ENCODE results near the gene PDZRN4. TPM values are rescaled to one million over a fixed set of nuclear protein-coding genes. Genes with fewer than 3 reads are reported as not detected.

PDZRN4 gene
- total RNA-seq, 1 experiment from 2014 or later, result not detected

DNA sequence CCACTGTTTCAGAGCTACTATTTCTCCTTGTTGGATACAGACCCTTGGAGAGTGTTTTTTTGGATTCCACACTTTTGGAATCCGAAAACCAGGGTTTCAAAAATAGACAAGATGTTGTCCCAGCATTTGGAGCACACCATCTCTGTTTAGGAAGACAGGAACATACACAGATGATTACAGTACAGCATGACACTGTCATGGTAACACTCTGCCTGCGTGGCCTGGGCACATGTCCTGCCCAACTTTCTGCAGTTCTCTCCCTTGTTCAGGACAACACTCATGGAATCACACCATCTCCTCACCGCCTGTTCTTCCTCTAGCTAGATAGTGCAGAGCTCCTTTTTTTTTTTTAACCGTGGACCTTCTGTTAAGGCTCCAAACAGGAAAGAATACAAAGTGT lies 369.2 kb downstream of the PDZRN4 start:
- TF ChIP-seq, protein P1, sequence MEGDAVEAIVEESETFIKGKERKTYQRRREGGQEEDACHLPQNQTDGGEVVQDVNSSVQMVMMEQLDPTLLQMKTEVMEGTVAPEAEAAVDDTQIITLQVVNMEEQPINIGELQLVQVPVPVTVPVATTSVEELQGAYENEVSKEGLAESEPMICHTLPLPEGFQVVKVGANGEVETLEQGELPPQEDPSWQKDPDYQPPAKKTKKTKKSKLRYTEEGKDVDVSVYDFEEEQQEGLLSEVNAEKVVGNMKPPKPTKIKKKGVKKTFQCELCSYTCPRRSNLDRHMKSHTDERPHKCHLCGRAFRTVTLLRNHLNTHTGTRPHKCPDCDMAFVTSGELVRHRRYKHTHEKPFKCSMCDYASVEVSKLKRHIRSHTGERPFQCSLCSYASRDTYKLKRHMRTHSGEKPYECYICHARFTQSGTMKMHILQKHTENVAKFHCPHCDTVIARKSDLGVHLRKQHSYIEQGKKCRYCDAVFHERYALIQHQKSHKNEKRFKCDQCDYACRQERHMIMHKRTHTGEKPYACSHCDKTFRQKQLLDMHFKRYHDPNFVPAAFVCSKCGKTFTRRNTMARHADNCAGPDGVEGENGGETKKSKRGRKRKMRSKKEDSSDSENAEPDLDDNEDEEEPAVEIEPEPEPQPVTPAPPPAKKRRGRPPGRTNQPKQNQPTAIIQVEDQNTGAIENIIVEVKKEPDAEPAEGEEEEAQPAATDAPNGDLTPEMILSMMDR (IDR thresholded peaks at IDR 0.05; ENCODE audit: insufficient read depth in 1 of 2, low read depth in 1 of 2, low read length in 1 of 2, severe bottlenecking in 1 of 2, unreplicated experiment in 1 of 2), result no peak
- Histone ChIP-seq H3K4me3 (ENCODE audit: low read depth, low read length) (no peak overlapping the region), H3K9me3 (no peaks in the 10 kb centered on the region), H3K4me1 (no peaks in the 10 kb centered on the region), H3K27me3 (replicated peaks; ENCODE audit: control insufficient read depth, insufficient read depth, low read length) (no peaks in the 10 kb centered on the region), H3K36me3 (ENCODE audit: control insufficient read depth, insufficient read depth, low read length) (no peaks in the 10 kb centered on the region)
- BruUV-seq (replicated peaks), result no TSS peak
- ChIA-PET CTCF (no interaction called here), POLR2A (no interaction called here)
- intact Hi-C loops (cut with micrococcal nuclease; ENCODE audit: unreplicated experiment), result no loop called here
- no peaks in the 10 kb centered on the region for H3K4me1 Mint-ChIP-seq (ENCODE audit: low read depth, unreplicated experiment)
- peaks cover 7% of the 10 kb centered on the region for H3K27me3 Mint-ChIP-seq (ENCODE audit: insufficient read depth, unreplicated experiment)
- no peak for DNase-seq
- H3K36me3 Mint-ChIP-seq (ENCODE audit: insufficient read depth, unreplicated experiment), result no peaks in the 10 kb centered on the region
- no peaks in the 10 kb centered on the region for H3K9me3 Mint-ChIP-seq (ENCODE audit: unreplicated experiment)
- H3K4me3 Mint-ChIP-seq (ENCODE audit: unreplicated experiment), result no peak overlapping the region
- no peak overlapping the region for H3K27ac Mint-ChIP-seq (ENCODE audit: unreplicated experiment)

DNA sequence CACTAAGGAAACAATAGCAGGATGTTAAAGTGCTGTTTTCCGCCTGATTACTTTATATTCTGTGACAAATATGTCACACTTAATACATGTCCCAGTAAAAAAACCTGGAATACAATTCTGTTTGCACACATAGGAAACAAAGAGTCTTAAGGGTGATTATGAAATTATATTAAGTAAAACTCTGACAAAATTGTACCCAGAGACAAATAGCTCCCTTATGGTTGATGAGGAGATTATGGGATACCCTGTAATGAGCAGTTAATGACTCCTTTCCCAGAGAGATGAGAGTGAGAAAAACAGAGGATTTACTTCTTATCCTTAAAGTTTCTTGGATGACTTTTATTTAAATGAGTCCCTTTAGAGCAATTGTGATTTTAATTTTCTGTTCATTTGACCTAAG lies 370.6 kb downstream of the PDZRN4 start:
- no peak overlapping the region for H3K4me3 Mint-ChIP-seq (ENCODE audit: unreplicated experiment)
- Histone ChIP-seq H3K36me3 (ENCODE audit: control insufficient read depth, insufficient read depth, low read length) (no peaks in the 10 kb centered on the region), H3K27me3 (replicated peaks; ENCODE audit: control insufficient read depth, insufficient read depth, low read length) (no peaks in the 10 kb centered on the region), H3K4me3 (ENCODE audit: low read depth, low read length) (no peak overlapping the region), H3K4me1 (no peaks in the 10 kb centered on the region), H3K9me3 (no peaks in the 10 kb centered on the region)
- BruUV-seq (replicated peaks), result no TSS peak
- TF ChIP-seq, protein P1 (IDR thresholded peaks at IDR 0.05; ENCODE audit: insufficient read depth in 1 of 2, low read depth in 1 of 2, low read length in 1 of 2, severe bottlenecking in 1 of 2, unreplicated experiment in 1 of 2), result no peak
- POLR2A ChIA-PET, result no interaction called here
- CTCF ChIA-PET, result no interaction called here
- H3K36me3 Mint-ChIP-seq (ENCODE audit: insufficient read depth, unreplicated experiment), result no peaks in the 10 kb centered on the region
- intact Hi-C loops (cut with micrococcal nuclease; ENCODE audit: unreplicated experiment), result no loop called here
- H3K9me3 Mint-ChIP-seq (ENCODE audit: unreplicated experiment), result no peaks in the 10 kb centered on the region
- H3K4me1 Mint-ChIP-seq (ENCODE audit: low read depth, unreplicated experiment), result no peaks in the 10 kb centered on the region
- DNase-seq, result no peak
- H3K27me3 Mint-ChIP-seq (ENCODE audit: insufficient read depth, unreplicated experiment), result peaks cover 5% of the 10 kb centered on the region
- no peak overlapping the region for H3K27ac Mint-ChIP-seq (ENCODE audit: unreplicated experiment)

DNA sequence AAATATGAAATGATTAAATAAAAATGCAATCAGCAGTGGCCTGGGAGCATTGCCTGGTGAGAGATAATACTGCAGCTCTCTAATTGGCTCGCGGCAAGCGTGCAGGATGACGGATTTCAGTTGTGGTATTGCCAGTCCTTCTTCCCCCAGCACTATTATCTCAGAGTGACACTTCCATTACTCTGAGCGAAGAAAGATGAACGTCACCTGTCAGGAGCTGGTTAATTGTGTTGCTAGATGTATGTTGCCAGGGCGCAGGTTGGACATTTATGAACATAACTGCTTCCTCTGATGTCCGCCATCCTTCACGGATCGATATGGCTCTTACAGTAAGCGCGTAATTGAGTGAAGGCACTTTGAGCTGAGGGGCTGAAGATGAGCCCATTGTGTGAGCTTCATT lies 374.9 kb downstream of the PDZRN4 start:
- ChIA-PET CTCF (no interaction called here), POLR2A (no interaction called here)
- Histone ChIP-seq H3K36me3 (ENCODE audit: control insufficient read depth, insufficient read depth, low read length) (no peaks in the 10 kb centered on the region), H3K4me3 (ENCODE audit: low read depth, low read length) (no peak overlapping the region), H3K27me3 (replicated peaks; ENCODE audit: control insufficient read depth, insufficient read depth, low read length) (no peaks in the 10 kb centered on the region), H3K4me1 (no peaks in the 10 kb centered on the region), H3K9me3 (no peaks in the 10 kb centered on the region)
- Mint-ChIP-seq H3K4me3 (ENCODE audit: unreplicated experiment) (no peak overlapping the region), H3K4me1 (ENCODE audit: low read depth, unreplicated experiment) (no peaks in the 10 kb centered on the region), H3K36me3 (ENCODE audit: insufficient read depth, unreplicated experiment) (no peaks in the 10 kb centered on the region), H3K27me3 (ENCODE audit: insufficient read depth, unreplicated experiment) (peaks cover 3% of the 10 kb centered on the region), H3K27ac (ENCODE audit: unreplicated experiment) (no peak overlapping the region), H3K9me3 (ENCODE audit: unreplicated experiment) (no peaks in the 10 kb centered on the region)
- no TSS peak for BruUV-seq (replicated peaks)
- intact Hi-C loops (cut with micrococcal nuclease; ENCODE audit: unreplicated experiment), result no loop called here
- TF ChIP-seq, protein P1 (IDR thresholded peaks at IDR 0.05; ENCODE audit: insufficient read depth in 1 of 2, low read depth in 1 of 2, low read length in 1 of 2, severe bottlenecking in 1 of 2, unreplicated experiment in 1 of 2), result no peak
- DNase-seq, result no peak

All from Caco-2 (cell line).